ENCODE results near the gene DEPDC7.

DNA sequence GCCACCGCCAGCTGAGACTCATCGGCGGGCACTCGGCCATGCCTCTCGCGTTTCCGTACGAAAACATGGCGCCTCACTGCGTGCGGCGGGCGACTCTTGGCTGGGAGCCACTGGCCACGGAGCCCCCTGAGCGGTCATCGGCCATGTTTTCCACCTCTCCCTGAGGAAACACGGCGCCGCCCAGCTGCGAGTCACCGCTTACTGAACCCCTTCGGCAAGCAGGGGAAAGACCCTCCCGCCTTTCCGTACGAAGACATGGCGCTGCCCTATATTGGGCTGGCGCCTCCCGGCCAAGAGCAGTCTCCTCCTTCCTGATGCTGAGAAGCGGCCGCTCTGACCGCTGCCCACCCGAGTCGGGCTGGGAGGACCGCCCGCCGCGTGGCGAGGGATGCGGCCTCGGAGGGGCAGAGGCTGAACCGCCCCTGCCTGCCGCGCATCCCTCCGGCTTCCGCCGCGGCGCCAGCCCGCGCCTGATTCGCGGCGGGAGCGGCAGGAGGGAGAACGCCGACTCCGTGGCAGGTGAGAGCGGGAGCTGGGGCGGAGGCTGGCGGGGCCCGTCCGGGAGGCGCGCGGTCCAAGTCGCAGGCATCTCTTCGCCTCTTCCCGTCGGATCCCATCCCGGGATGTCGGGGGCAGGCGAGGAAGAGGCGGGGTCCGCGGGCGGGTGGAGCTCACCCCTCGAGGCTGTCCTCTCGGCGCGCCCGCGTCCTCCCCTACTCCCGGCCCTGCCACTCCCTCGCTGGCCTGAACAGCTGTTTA, 23.8 kb downstream of the DEPDC7 start, which contains the start of gene TCP11L1:
- TF ChIP-seq, protein P1, sequence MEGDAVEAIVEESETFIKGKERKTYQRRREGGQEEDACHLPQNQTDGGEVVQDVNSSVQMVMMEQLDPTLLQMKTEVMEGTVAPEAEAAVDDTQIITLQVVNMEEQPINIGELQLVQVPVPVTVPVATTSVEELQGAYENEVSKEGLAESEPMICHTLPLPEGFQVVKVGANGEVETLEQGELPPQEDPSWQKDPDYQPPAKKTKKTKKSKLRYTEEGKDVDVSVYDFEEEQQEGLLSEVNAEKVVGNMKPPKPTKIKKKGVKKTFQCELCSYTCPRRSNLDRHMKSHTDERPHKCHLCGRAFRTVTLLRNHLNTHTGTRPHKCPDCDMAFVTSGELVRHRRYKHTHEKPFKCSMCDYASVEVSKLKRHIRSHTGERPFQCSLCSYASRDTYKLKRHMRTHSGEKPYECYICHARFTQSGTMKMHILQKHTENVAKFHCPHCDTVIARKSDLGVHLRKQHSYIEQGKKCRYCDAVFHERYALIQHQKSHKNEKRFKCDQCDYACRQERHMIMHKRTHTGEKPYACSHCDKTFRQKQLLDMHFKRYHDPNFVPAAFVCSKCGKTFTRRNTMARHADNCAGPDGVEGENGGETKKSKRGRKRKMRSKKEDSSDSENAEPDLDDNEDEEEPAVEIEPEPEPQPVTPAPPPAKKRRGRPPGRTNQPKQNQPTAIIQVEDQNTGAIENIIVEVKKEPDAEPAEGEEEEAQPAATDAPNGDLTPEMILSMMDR (conservative IDR thresholded peaks at IDR 0.05; ENCODE audit: low read depth, low read length), result no peak
- peak; percentile 88 for TF ChIP-seq POLR2A (IDR thresholded peaks at IDR 0.05; ENCODE audit: low read depth, low read length)
- no peak for TF ChIP-seq CEBPB (IDR thresholded peaks at IDR 0.05; ENCODE audit: low read depth, low read length)
- no peak for TF ChIP-seq NFE2L2 (IDR thresholded peaks at IDR 0.05; ENCODE audit: low read depth, low read length)
- TF ChIP-seq RAD21 (IDR thresholded peaks at IDR 0.05; ENCODE audit: low read length), result no peak
- peak; percentile 28 for TF ChIP-seq RCOR1 (IDR thresholded peaks at IDR 0.05; ENCODE audit: insufficient replicate concordance, low read length)
- no peak for TF ChIP-seq BHLHE40 (IDR thresholded peaks at IDR 0.05; ENCODE audit: low read depth, low read length)

Measured in IMR-90 (cell line).